ENCODE measurements around the gene ATAD5.
"Not testable (repeated sequence)": the region's sequence is repeated elsewhere in the genome, so short reads cannot be mapped to it uniquely, and the experiment has no call there.

ATAD5 gene

DNA sequence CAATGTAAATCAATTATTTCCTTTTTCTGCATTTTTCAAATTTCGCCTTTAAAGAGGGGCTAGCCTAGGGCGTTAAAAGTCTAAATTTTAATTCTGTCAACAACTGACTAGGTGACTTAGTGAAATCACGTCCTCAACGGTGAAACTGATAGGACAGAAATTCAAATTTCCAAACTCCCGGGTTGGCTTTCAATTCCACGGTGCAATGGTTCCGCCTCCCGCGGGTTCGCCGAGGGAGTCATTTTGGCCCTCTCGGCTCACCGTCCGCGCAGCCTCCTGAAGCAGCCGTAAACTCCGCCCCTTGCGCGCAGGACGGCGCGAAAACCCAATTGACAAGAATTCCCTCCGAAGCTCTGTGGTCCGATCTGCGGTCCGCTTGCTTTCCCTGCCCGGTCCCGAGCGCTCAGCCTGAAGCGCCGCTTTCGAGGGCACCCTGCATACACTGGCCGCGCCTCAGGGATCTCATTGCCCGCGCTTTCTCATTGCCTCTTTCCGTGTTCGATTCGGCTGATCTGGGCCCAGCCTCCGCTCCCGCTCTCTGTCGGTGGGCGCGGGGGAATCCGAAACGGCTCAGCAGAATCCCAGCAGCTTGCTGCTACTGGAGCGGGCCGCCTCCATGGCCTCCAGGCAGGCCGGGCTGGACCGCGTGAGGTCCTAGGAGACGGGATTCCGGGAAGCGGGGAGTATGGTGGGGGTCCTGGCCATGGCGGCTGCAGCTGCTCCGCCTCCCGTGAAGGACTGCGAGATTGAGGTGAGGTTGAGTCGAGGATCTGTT, at the start of gene ATAD5:
TSS of gene ATAD5 (plus strand) at position 304 of the 775 bp plus-strand sequence. CDS start at position 686, 382 bp downstream.
- peak; percentile 83 for DNase-seq

- DNase-seq, result no peak
Measured at GRCh38 chr17:30782206-30782605, 49.6 kb upstream of the ATAD5 start.

DNA sequence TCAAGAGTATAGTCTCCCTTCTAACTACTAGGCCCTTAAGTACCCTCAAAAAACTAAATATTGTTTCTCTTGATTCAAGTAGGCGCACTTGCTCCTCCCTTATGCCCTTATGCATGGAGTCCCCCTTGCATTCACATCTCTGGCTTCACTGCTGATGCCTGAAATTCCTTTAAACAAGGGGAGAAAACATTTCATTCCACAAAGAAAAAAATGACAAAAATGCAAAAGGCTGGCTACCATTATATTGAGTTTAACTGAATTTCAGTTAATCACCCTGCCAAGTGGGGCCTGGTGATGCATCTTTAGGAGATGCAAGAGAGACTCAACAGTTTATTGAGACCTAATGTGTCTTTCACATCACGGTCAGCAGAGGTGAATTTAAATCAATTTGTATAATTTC, 42.8 kb upstream of the ATAD5 start:
- no peak for DNase-seq

GRCh38 chr17:30790279-30790678, 41.5 kb upstream of the ATAD5 start:
- DNase-seq, result no peak

- DNase-seq, result no peak
Measured at GRCh38 chr17:30793282-30793977, 38.3 kb upstream of the ATAD5 start.

DNA sequence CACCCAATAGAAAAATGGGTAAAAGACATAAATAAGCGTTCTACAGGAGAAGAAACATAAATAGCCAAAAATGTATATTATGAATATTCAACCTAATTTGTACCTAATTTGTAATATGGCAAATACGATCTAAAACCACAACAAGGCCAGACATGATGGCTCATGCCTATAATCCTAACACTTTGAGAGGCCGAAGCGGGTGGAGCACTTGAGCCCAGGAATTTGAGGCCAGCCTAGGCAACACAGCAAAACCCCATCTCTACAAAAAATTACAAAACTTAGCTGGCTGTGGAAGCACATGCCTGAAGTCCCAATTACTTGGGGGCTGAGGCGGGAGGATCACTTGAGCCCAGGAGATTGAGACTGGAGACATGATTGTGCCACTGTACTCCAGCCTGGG, 37.4 kb upstream of the ATAD5 start:
- no peak for DNase-seq

DNA sequence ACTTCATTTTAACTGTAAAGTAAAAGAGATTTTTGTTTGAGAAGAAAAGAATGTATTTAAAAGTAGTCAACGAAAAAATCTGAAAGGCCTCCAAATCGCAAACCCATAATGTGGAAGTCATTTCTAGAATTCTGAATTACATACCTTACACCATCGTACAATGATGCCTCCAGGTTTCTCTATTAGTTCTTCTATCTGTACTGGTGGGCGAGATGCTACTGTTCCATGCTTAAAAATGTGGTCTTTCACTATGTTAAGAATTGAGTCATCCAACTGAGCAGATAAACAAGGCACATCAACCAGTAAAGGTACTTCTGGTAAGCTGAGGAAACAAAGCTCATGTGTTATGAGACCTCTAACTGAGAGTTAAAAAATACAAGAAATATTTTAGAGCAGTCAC, 35.8 kb upstream of the ATAD5 start:
- DNase-seq, result no peak

DNA sequence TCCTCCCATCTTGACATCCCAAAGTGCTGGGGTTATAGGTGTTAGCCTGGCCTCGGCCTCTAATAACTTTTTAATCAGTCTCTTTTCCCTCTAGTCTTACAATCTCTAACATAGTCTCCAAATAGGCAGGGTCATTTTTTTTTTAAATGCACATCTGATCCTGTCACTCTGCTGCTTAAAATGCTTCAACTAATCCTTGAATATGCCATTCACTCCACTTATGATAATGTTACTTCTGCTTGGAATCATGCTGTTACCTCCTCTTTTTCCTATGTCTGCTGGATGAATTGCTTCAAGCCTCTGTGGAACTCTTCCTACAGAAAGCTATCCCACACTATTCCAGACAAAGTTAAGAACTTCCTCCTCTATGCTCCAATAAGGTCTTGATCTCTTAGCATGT, 30.1 kb upstream of the ATAD5 start:
- DNase-seq, result no peak

- no peak for DNase-seq
Measured at GRCh38 chr17:30805944-30806456, 25.8 kb upstream of the ATAD5 start.

DNA sequence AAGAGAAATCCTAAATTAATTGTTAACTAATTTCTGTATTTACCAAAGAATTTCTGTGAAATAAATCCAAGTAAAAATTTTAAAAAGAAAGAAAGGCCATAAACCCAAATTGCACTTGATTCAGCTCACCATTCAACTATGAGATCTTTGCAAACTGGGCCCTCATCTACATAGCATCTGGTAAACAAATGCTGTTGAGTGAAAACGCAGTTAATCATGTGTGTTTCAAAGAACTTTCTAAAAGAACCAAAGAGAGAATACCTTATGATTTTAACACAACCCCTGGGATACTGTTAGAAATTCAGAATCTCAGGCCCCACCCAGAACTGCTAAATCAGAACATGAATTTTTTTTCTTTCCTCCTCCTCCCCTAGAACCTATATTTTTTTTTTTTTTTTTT, 23.9 kb upstream of the ATAD5 start:
- DNase-seq, result no peak

DNA sequence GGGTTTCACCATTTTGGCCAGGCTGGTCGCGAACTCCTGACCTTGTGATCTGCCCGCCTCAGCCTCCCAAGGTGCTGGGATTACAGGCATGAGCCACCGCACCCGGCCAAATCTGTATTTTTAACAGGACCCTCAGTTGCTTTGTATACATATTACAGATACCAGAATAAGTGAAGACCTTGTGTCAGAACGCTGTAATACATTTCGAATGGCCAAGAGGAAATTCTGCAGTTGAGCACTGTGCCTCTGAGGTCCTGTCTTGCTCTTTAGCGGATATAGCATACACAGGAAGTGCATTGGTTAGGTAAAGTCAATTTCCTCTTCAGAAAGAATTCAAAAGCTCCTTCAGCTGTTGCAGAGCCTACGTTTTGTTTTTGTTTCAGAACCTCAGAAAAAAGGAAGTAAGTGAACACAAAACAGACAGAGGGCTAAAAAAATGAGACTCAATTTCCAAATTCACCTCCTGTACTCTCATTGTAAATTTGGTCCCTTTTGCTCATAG, 22.9 kb upstream of the ATAD5 start:
- no peak for DNase-seq

GRCh38 chr17:30809867-30810266, 21.9 kb upstream of the ATAD5 start:
- no peak for DNase-seq

- DNase-seq, result no peak
Measured at GRCh38 chr17:30812218-30813177, 19.3 kb upstream of the ATAD5 start.

GRCh38 chr17:30814236-30814635, 17.5 kb upstream of the ATAD5 start:
- DNase-seq, result not testable (repeated sequence)

GRCh38 chr17:30814860-30815259, 16.9 kb upstream of the ATAD5 start:
- not testable (repeated sequence) for DNase-seq

GRCh38 chr17:30816165-30816564, 15.6 kb upstream of the ATAD5 start:
- no peak for DNase-seq

DNA sequence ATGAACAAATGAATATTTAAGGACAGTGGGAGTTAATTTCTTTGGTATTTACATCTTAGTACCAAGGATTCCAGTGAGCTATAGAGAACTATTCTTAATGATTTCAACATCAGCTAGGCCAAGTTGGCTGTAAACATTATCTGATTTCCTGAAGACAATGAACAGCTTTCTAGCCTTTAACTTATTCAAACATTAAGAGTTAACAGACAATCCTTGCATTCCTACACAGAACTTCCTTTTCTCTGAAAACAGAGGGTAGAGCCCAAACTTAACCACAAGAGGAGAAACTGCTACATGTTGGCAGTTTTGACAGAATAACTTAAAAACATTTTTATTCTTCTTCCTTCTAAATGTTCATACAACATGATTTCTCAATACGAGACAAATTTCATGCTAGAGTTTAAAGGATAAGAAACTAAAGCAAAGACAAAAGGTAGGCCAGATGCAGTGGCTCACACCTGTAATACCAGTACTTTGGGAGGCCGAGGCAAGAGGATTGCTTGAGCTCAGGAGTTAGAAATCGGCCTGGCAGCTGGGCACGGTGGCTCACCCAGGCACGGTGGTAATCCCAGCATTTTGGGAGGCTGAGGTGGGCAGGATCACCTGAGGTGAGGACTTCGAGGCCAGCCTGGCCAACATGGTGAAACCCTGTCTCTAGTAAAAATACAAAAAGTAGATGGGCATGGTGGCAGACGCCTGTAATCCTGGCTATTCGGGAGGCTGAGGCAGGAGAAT, 11.6 kb upstream of the ATAD5 start:
- DNase-seq, result no peak

DNA sequence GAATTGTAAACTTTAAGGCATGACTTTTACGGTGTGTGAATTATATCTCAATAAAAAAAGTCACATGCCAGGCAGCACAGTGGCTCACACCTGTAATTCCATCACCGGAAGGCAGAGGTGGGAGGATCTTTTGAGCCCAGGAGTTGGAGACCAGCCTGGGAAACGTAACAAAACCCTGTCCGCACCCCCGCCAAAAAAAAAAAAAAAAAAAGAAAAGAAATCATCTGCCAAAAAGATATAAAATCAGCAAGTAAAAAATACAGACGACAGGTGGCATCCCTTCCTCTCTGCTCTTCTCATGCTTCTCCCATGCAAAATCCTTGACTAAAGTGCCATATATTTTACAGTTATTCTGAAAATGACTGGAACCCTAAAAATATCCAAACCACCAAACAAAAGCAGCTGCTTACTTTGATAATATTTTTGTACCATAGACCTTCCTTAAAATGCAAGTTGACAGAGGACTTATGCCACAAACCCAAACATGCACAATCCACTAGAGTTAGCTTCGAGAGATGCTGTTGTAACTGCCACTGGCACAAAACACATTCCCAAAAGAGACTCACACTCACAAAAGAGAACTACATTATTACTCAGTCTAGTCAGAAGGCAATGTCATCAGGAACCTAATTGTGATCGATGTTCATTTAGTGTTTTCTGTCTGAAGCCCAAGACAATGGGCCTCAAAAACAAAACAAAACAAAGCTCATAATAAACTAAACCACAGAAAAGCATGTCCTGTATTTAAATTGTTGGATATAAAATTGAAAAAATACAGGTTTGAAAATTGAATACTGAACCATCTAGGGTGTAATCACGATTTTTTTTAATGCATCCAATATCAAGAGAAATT, 9.7 kb upstream of the ATAD5 start:
- no peak for DNase-seq

DNA sequence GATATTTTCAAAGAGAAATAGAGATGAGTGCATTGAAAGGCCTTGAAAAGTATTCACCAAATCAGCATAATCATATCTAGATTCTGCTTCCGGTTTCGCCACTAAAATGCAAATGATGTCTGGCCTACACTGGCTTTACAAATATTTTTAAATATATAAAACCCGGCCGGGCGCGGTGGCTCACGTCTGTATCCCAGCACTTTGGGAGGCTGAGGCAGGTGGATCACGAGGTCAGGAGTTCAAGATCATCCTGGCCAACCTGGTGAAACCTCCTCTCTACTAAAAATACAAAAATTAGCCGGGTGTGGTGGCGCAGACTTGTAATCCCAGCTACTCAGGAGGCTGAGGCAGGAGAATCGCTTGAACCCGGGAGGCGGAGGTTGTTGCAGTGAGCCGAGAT, 8.8 kb upstream of the ATAD5 start:
- not testable (repeated sequence) for DNase-seq

- no peak for DNase-seq
Measured at GRCh38 chr17:30823421-30823820, 8.3 kb upstream of the ATAD5 start.

DNA sequence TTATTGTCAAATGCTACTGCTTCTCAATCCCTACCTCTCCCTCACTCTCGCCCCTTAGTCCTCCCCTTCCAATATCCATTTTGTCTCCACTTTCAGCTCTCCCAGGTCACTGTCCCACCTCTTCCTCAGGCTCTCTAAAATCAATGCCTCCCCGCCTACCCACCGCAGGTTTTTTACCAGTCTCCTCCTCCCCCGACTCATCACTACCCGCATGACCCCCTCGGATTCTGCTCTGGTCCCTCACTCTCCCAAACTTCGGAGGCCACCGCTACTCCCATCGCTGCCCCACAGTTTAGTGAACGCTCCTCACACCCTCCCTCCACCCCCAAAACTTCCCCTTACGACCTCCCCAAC, 7.8 kb upstream of the ATAD5 start:
- DNase-seq, result no peak
